HEK293 (cell line): ENCODE measurements around the gene NEO1.

Source experiments
- FEZF1 ChIP-seq: fragments of 450-650 bp; formaldehyde crosslinking; IDR thresholded peaks from 2 replicates; pipeline ENCODE4 v1.5.1; 2016; ENCODE audit warnings: missing biosample characterization, missing genetic modification characterization
- KLF1 ChIP-seq: fragments of 450-650 bp; formaldehyde crosslinking; IDR thresholded peaks from 2 replicates; pipeline ENCODE4 v1.5.1; 2016; ENCODE audit warnings: missing biosample characterization, missing genetic modification characterization
- KLF10 ChIP-seq: fragments of 450-650 bp; IDR thresholded peaks from 2 replicates; pipeline ENCODE4 v1.5.1; 2018; ENCODE audit warnings: missing biosample characterization, mild to moderate bottlenecking, missing genetic modification characterization
- MEIS1 ChIP-seq: sonication (generic); formaldehyde crosslinking; IDR thresholded peaks from 2 replicates; pipeline ENCODE4 v1.8.1; 2022; ENCODE audit warnings: missing genetic modification reagents, mild to moderate bottlenecking, borderline replicate concordance
- MZF1 ChIP-seq: fragments of 450-650 bp; formaldehyde crosslinking; IDR thresholded peaks from 2 replicates; pipeline ENCODE4 v1.5.1; 2017; ENCODE audit warnings: missing biosample characterization, missing genetic modification characterization, borderline replicate concordance
- PRDM6 ChIP-seq: fragments of 450-650 bp; formaldehyde crosslinking; IDR thresholded peaks from 2 replicates; pipeline ENCODE4 v1.5.1; 2017; ENCODE audit warnings: missing biosample characterization, missing genetic modification characterization
- SP3 ChIP-seq: fragments of 450-650 bp; formaldehyde crosslinking; IDR thresholded peaks from 2 replicates; pipeline ENCODE4 v1.5.1; 2016; ENCODE audit warnings: missing biosample characterization, missing genetic modification characterization
- ZBTB10 ChIP-seq: fragments of 450-650 bp; formaldehyde crosslinking; IDR thresholded peaks from 2 replicates; pipeline ENCODE4 v1.5.1; 2016; ENCODE audit warnings: missing biosample characterization, missing genetic modification characterization
- ZBTB8A ChIP-seq: fragments of 450-650 bp; formaldehyde crosslinking; IDR thresholded peaks from 2 replicates; pipeline ENCODE4 v1.5.1; 2016; ENCODE audit warnings: missing biosample characterization, missing genetic modification characterization
- ZFP3 ChIP-seq: fragments of 450-650 bp; formaldehyde crosslinking; IDR thresholded peaks from 2 replicates; pipeline ENCODE4 v1.5.1; 2016; ENCODE audit warnings: low read depth, missing biosample characterization, missing genetic modification characterization
- ZNF148 ChIP-seq: fragments of 450-650 bp; formaldehyde crosslinking; IDR thresholded peaks from 2 replicates; pipeline ENCODE4 v1.5.0; 2017; ENCODE audit warnings: missing biosample characterization, missing genetic modification characterization, borderline replicate concordance
- ZNF266 ChIP-seq: fragments of 450-650 bp; formaldehyde crosslinking; IDR thresholded peaks from 2 replicates; pipeline ENCODE4 v1.5.1; 2016; ENCODE audit warnings: missing biosample characterization, missing genetic modification characterization, low read depth
- ZNF366 ChIP-seq: fragments of 450-650 bp; formaldehyde crosslinking; conservative IDR thresholded peaks from 2 replicates; pipeline ENCODE4 v1.5.1; 2016; ENCODE audit warnings: missing biosample characterization, missing genetic modification characterization
- ZNF449 ChIP-seq: fragments of 450-650 bp; formaldehyde crosslinking; IDR thresholded peaks from 2 replicates; pipeline ENCODE4 v1.5.1; 2017; ENCODE audit warnings: missing biosample characterization, mild to moderate bottlenecking, missing genetic modification characterization, moderate library complexity
- ZNF510 ChIP-seq: fragments of 450-650 bp; formaldehyde crosslinking; IDR thresholded peaks from 2 replicates; pipeline ENCODE4 v1.5.1; 2018; ENCODE audit warnings: mild to moderate bottlenecking, missing genetic modification characterization, missing biosample characterization; ENCODE audit not compliant: insufficient replicate concordance
- ZNF521 ChIP-seq: fragments of 450-650 bp; formaldehyde crosslinking; IDR thresholded peaks from 2 replicates; pipeline ENCODE4 v1.5.1; 2017; ENCODE audit warnings: missing biosample characterization, mild to moderate bottlenecking, missing genetic modification characterization
- ZNF549 ChIP-seq: fragments of 450-650 bp; IDR thresholded peaks from 2 replicates; pipeline ENCODE4 v1.5.1; 2018; ENCODE audit warnings: missing biosample characterization, missing genetic modification characterization, mild to moderate bottlenecking, inconsistent platforms, moderate library complexity
- ZNF571 ChIP-seq: fragments of 450-650 bp; formaldehyde crosslinking; IDR thresholded peaks from 2 replicates; pipeline ENCODE4 v1.5.0; 2017; ENCODE audit warnings: missing biosample characterization, missing genetic modification characterization
- ZNF600 ChIP-seq: fragments of 450-650 bp; formaldehyde crosslinking; IDR thresholded peaks from 2 replicates; pipeline ENCODE4 v1.5.1; 2016; ENCODE audit warnings: missing biosample characterization, missing genetic modification characterization
- ZNF623 ChIP-seq: fragments of 450-650 bp; formaldehyde crosslinking; IDR thresholded peaks from 2 replicates; pipeline ENCODE4 v1.5.1; 2016; ENCODE audit warnings: missing biosample characterization, missing genetic modification characterization
- ZNF704 ChIP-seq: fragments of 450-650 bp; formaldehyde crosslinking; IDR thresholded peaks from 2 replicates; pipeline ENCODE4 v1.5.1; 2016; ENCODE audit warnings: missing biosample characterization, missing genetic modification characterization
- ZNF707 ChIP-seq: fragments of 450-650 bp; formaldehyde crosslinking; IDR thresholded peaks from 2 replicates; pipeline ENCODE4 v1.5.1; 2016; ENCODE audit warnings: missing biosample characterization, missing genetic modification characterization
- ZNF792 ChIP-seq: fragments of 450-650 bp; formaldehyde crosslinking; IDR thresholded peaks from 2 replicates; pipeline ENCODE4 v1.5.1; 2016; ENCODE audit warnings: missing biosample characterization, missing genetic modification characterization
- ZSCAN16 ChIP-seq: fragments of 450-650 bp; formaldehyde crosslinking; IDR thresholded peaks from 2 replicates; pipeline ENCODE4 v1.5.1; 2016; ENCODE audit warnings: missing biosample characterization, missing genetic modification characterization
- ZSCAN18 ChIP-seq: fragments of 450-650 bp; formaldehyde crosslinking; IDR thresholded peaks from 2 replicates; pipeline ENCODE4 v1.5.1; 2016; ENCODE audit warnings: missing biosample characterization, missing genetic modification characterization
- ZSCAN23 ChIP-seq: fragments of 450-650 bp; formaldehyde crosslinking; IDR thresholded peaks from 2 replicates; pipeline ENCODE4 v1.5.1; 2016; ENCODE audit warnings: missing biosample characterization, missing genetic modification characterization
- ZXDB ChIP-seq: fragments of 450-650 bp; formaldehyde crosslinking; IDR thresholded peaks from 2 replicates; pipeline ENCODE4 v1.5.1; 2016; ENCODE audit warnings: missing biosample characterization, missing genetic modification characterization

NEO1 gene

GRCh38 chr15:73047882-73048281 lies 4.4 kb upstream of the NEO1 start (continued):
- no peak for TF ChIP-seq SP3 (tag by site-specific recombination)
- TF ChIP-seq ZNF704 (tag by site-specific recombination) = no peak
- no peak for TF ChIP-seq ZNF266 (tag by site-specific recombination)
- no peak for TF ChIP-seq ZNF510
- no peak for TF ChIP-seq ZNF623
- TF ChIP-seq FEZF1 (tag by site-specific recombination) = no peak
- TF ChIP-seq ZNF521 (tag by site-specific recombination) = no peak
- TF ChIP-seq ZNF366 (tag by site-specific recombination) = no peak
- TF ChIP-seq KLF10 (tag by site-specific recombination) = no peak
- peak; percentile 30; the same call in 1 of the 2 replicates for TF ChIP-seq MZF1
- TF ChIP-seq ZSCAN18 (tag by site-specific recombination) = no peak; the same call in 1 of the 2 replicates
- no peak for TF ChIP-seq ZNF549 (tag by site-specific recombination)
- TF ChIP-seq ZBTB10 (tag by site-specific recombination) = no peak
- no peak for TF ChIP-seq ZBTB8A (tag by site-specific recombination)
- no peak for TF ChIP-seq ZNF707 (tag by site-specific recombination)
- no peak for TF ChIP-seq KLF1 (tag by site-specific recombination)
- TF ChIP-seq MEIS1 (CRISPR knock-in tag) = no peak
- TF ChIP-seq ZNF148 (tag by site-specific recombination) = no peak
- no peak for TF ChIP-seq ZNF792 (tag by site-specific recombination)
- TF ChIP-seq ZXDB (tag by site-specific recombination) = 0 out of 2 replicates have a peak, but pooled peaks have one; percentile 20
- TF ChIP-seq ZFP3 = no peak
- TF ChIP-seq ZSCAN23 (tag by site-specific recombination) = no peak
- TF ChIP-seq ZNF449 (tag by site-specific recombination) = peak; percentile 28; the same call in 1 of the 2 replicates
- TF ChIP-seq PRDM6 (tag by site-specific recombination) = no peak
- no peak for TF ChIP-seq ZSCAN16 (tag by site-specific recombination)
- no peak for TF ChIP-seq ZNF600
- TF ChIP-seq ZNF571 = no peak
